HG02885 (cell line): ENCODE data around the gene XRRA1.
"Not testable (repeated sequence)": the region's sequence is repeated elsewhere in the genome, so short reads cannot be mapped to it uniquely, and the experiment has no call there.

Source experiments
- ATAC-seq: cut with Tn5 transposase; IDR thresholded peaks from one replicate; pipeline ENCODE4 v1.9.1; 2021; ENCODE audit warnings: mild to moderate bottlenecking; ENCODE audit not compliant: unreplicated experiment, poor library complexity

XRRA1 gene

GRCh38 chr11:74840486-74840885 is 108.4 kb downstream of the XRRA1 start:
- ATAC-seq = no peak

GRCh38 chr11:74839971-74840370 is 108.9 kb downstream of the XRRA1 start:
- no peak for ATAC-seq

- ATAC-seq = no peak
These were observed 109.4 kb downstream of the XRRA1 start for GRCh38 chr11:74839446-74839845.

- no peak for ATAC-seq
These were observed 110.7 kb downstream of the XRRA1 start for GRCh38 chr11:74838188-74838587.

- no peak for ATAC-seq
These were observed 111.7 kb downstream of the XRRA1 start for GRCh38 chr11:74837191-74837590.

GRCh38 chr11:74826901-74827300 is 122.0 kb downstream of the XRRA1 start:
- no peak for ATAC-seq

- not testable (repeated sequence) for ATAC-seq
These were observed 123.3 kb downstream of the XRRA1 start for GRCh38 chr11:74825596-74825995.

- no peak for ATAC-seq
These were observed 124.5 kb downstream of the XRRA1 start for GRCh38 chr11:74824285-74824982.

GRCh38 chr11:74822170-74822569 is 126.7 kb downstream of the XRRA1 start:
- no peak for ATAC-seq

- ATAC-seq = no peak
These were observed 128.1 kb downstream of the XRRA1 start for GRCh38 chr11:74820763-74821162.

GRCh38 chr11:74819400-74819799 is 129.5 kb downstream of the XRRA1 start:
- ATAC-seq = no peak

- no peak for ATAC-seq
These were observed 130.5 kb downstream of the XRRA1 start for GRCh38 chr11:74818283-74818946.

GRCh38 chr11:74816664-74817063 is 132.2 kb downstream of the XRRA1 start:
- no peak for ATAC-seq

- no peak for ATAC-seq
These were observed 132.9 kb downstream of the XRRA1 start for GRCh38 chr11:74815966-74816365.

GRCh38 chr11:74809801-74810200 is 139.1 kb downstream of the XRRA1 start:
- no peak for ATAC-seq

GRCh38 chr11:74806267-74806666 is 142.6 kb downstream of the XRRA1 start:
- no peak for ATAC-seq

- no peak for ATAC-seq
These were observed 157.4 kb downstream of the XRRA1 start for GRCh38 chr11:74791333-74792100.
